ENCODE measurements around the gene MVK. TPM values are rescaled to one million over a fixed set of nuclear protein-coding genes. Genes with fewer than 3 reads are reported as not detected.

Gene MVK
- total RNA-seq, 1 experiment from 2014 or later: 28.9 TPM

GRCh38 chr12:109589240-109589590 is 15.6 kb downstream of the MVK start:
- intact Hi-C loops (cut with micrococcal nuclease; ENCODE audit: unreplicated experiment): no loop called here
- no TSS peak for BruUV-seq (replicated peaks)
- peak overlapping the region; percentile 60 for H3K27ac Mint-ChIP-seq (ENCODE audit: unreplicated experiment)
- H3K9me3 Mint-ChIP-seq (ENCODE audit: unreplicated experiment): no peaks in the 10 kb centered on the region
- no peaks in the 10 kb centered on the region for H3K27me3 Mint-ChIP-seq (ENCODE audit: insufficient read depth, unreplicated experiment)
- Histone ChIP-seq H3K4me3 (ENCODE audit: low read depth, low read length) (no peak overlapping the region), H3K9me3 (no peaks in the 10 kb centered on the region), H3K36me3 (ENCODE audit: control insufficient read depth, insufficient read depth, low read length) (no peaks in the 10 kb centered on the region; the same call in none of the 2 replicates), H3K4me1 (no peaks in the 10 kb centered on the region), H3K27me3 (replicated peaks; ENCODE audit: control insufficient read depth, insufficient read depth, low read length) (no peaks in the 10 kb centered on the region)
- H3K4me3 Mint-ChIP-seq (ENCODE audit: unreplicated experiment): no peak overlapping the region
- POLR2A ChIA-PET: no interaction called here
- TF ChIP-seq CTCF (IDR thresholded peaks at IDR 0.05; ENCODE audit: insufficient read depth in 1 of 2, low read depth in 1 of 2, low read length in 1 of 2, severe bottlenecking in 1 of 2, unreplicated experiment in 1 of 2): no peak
- peaks cover 7% of the 10 kb centered on the region for H3K4me1 Mint-ChIP-seq (ENCODE audit: low read depth, unreplicated experiment)
- DNase-seq: no peak
- no peaks in the 10 kb centered on the region for H3K36me3 Mint-ChIP-seq (ENCODE audit: insufficient read depth, unreplicated experiment)
- CTCF ChIA-PET: no interaction called here

DNA sequence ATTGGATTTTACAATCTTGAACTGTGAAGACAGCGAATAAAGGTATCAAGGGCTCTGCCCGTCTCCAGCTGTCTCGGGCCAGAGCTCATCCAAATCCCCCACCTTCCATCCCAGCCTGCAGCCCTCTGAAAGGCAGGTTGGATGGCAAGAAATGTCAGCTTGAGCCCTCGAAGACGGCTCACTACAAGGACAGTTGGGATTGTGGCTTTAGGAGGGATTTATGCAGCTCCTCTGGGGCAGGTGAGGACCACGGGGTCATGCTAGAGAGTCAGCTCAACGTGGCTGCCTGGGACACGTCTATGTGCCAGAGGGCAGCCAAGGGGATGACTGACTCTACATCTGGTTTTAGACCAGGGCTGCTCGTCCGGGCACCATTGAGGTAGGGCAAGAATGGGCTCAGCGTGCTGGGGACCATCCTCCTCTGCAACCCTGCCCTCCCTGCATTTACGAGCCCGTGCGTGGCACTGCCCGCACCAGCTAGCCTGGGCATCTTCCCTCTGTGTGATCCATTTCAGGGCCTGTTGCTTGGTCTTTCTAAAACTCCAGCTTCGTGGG is 16.2 kb downstream of the MVK start:
- H3K4me1 Mint-ChIP-seq (ENCODE audit: low read depth, unreplicated experiment): peaks cover 7% of the 10 kb centered on the region
- BruUV-seq (replicated peaks): no TSS peak
- ChIA-PET CTCF (no interaction called here), POLR2A (no interaction called here)
- H3K27ac Mint-ChIP-seq (ENCODE audit: unreplicated experiment): no peak overlapping the region
- no peaks in the 10 kb centered on the region for H3K27me3 Mint-ChIP-seq (ENCODE audit: insufficient read depth, unreplicated experiment)
- no peaks in the 10 kb centered on the region for H3K27me3 ChIP-seq (replicated peaks; ENCODE audit: control insufficient read depth, insufficient read depth, low read length)
- DNase-seq: no peak
- H3K4me1 ChIP-seq: no peaks in the 10 kb centered on the region
- H3K4me3 Mint-ChIP-seq (ENCODE audit: unreplicated experiment): no peak overlapping the region
- TF ChIP-seq CTCF (IDR thresholded peaks at IDR 0.05; ENCODE audit: insufficient read depth in 1 of 2, low read depth in 1 of 2, low read length in 1 of 2, severe bottlenecking in 1 of 2, unreplicated experiment in 1 of 2): no peak
- no peak overlapping the region for H3K4me3 ChIP-seq (ENCODE audit: low read depth, low read length)
- intact Hi-C loops (cut with micrococcal nuclease; ENCODE audit: unreplicated experiment): no loop called here
- H3K9me3 Mint-ChIP-seq (ENCODE audit: unreplicated experiment): no peaks in the 10 kb centered on the region
- no peaks in the 10 kb centered on the region; the same call in none of the 2 replicates for H3K36me3 ChIP-seq (ENCODE audit: control insufficient read depth, insufficient read depth, low read length)
- H3K9me3 ChIP-seq: no peaks in the 10 kb centered on the region
- H3K36me3 Mint-ChIP-seq (ENCODE audit: insufficient read depth, unreplicated experiment): no peaks in the 10 kb centered on the region

DNA sequence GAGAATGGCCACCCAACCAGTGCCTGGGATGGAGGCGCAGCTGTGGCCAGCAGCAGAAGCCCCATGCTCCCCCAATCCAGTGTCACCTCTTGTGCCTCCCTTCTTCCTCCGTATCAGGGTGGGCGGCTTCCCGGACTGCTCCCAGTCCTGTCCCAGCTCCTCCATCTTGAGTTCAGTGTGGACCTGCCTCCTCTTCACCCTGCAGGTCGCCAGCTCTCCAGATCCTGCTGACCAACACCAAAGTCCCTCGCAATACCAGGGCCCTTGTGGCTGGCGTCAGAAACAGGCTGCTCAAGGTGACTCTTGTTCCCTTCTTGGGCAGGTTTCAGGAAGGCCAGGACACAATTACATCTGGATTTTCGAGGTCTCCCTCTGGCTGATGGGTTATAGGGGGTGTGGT is 17.0 kb downstream of the MVK start:
- Mint-ChIP-seq H3K27me3 (ENCODE audit: insufficient read depth, unreplicated experiment) (no peaks in the 10 kb centered on the region), H3K36me3 (ENCODE audit: insufficient read depth, unreplicated experiment) (no peaks in the 10 kb centered on the region), H3K4me1 (ENCODE audit: low read depth, unreplicated experiment) (peaks cover 7% of the 10 kb centered on the region), H3K9me3 (ENCODE audit: unreplicated experiment) (no peaks in the 10 kb centered on the region), H3K4me3 (ENCODE audit: unreplicated experiment) (no peak overlapping the region), H3K27ac (ENCODE audit: unreplicated experiment) (no peak overlapping the region)
- intact Hi-C loops (cut with micrococcal nuclease; ENCODE audit: unreplicated experiment): no loop called here
- no TSS peak for BruUV-seq (replicated peaks)
- Histone ChIP-seq H3K36me3 (ENCODE audit: control insufficient read depth, insufficient read depth, low read length) (no peaks in the 10 kb centered on the region; the same call in none of the 2 replicates), H3K4me1 (no peaks in the 10 kb centered on the region), H3K9me3 (no peaks in the 10 kb centered on the region), H3K27me3 (replicated peaks; ENCODE audit: control insufficient read depth, insufficient read depth, low read length) (no peaks in the 10 kb centered on the region), H3K4me3 (ENCODE audit: low read depth, low read length) (no peak overlapping the region)
- DNase-seq: no peak
- no peak for TF ChIP-seq CTCF (IDR thresholded peaks at IDR 0.05; ENCODE audit: insufficient read depth in 1 of 2, low read depth in 1 of 2, low read length in 1 of 2, severe bottlenecking in 1 of 2, unreplicated experiment in 1 of 2)
- ChIA-PET CTCF (no interaction called here), POLR2A (interaction anchor here (0.6 kb wide), 1 partner anchor 92 kb away, joined by 14 read pairs; no protein-coding TSS in a partner anchor)

Measured in Caco-2 (cell line).